IMR-90 (cell line): ENCODE results near the gene MYH6.
A peak's percentile ranks its signal among the peaks of the same experiment; 100 is the strongest.

ENCODE experiments used
- BHLHE40 ChIP-seq: fragments of 150-350 bp; IDR thresholded peaks from 2 replicates; pipeline ENCODE4 v1.6.1; 2016; ENCODE audit warnings: mild to moderate bottlenecking, low read depth, low read length
- CEBPB ChIP-seq: IDR thresholded peaks from 2 replicates; pipeline ENCODE4 v1.6.1; 2012; ENCODE audit warnings: low read depth, low read length, improper control_type of control experiment
- CHD1 ChIP-seq: IDR thresholded peaks from 2 replicates; pipeline ENCODE4 v1.6.1; 2012; ENCODE audit warnings: low read depth, low read length, improper control_type of control experiment
- CTCF ChIP-seq: conservative IDR thresholded peaks from 2 replicates; pipeline ENCODE4 v1.5.1; 2012; ENCODE audit warnings: mild to moderate bottlenecking, low read depth, low read length, improper control_type of control experiment
- FOS ChIP-seq: fragments of 150-350 bp; IDR thresholded peaks from 2 replicates; pipeline ENCODE4 v1.6.1; 2016; ENCODE audit warnings: low read depth, low read length
- MAFK ChIP-seq: IDR thresholded peaks from 2 replicates; pipeline ENCODE4 v1.6.1; 2012; ENCODE audit warnings: low read depth, low read length, improper control_type of control experiment
- MAZ ChIP-seq: IDR thresholded peaks from 2 replicates; pipeline ENCODE4 v1.6.1; 2012; ENCODE audit warnings: low read depth, mild to moderate bottlenecking, low read length, improper control_type of control experiment, moderate library complexity, borderline replicate concordance
- MXI1 ChIP-seq: IDR thresholded peaks from 2 replicates; pipeline ENCODE4 v1.6.1; 2012; ENCODE audit warnings: low read depth, mild to moderate bottlenecking, low read length, moderate library complexity, borderline replicate concordance
- POLR2A ChIP-seq: IDR thresholded peaks from 2 replicates; pipeline ENCODE4 v1.6.1; 2012; ENCODE audit warnings: mild to moderate bottlenecking, low read depth, low read length
- RAD21 ChIP-seq: IDR thresholded peaks from 2 replicates; pipeline ENCODE4 v1.6.1; 2012; ENCODE audit warnings: low read length, improper control_type of control experiment
- RCOR1 ChIP-seq: IDR thresholded peaks from 2 replicates; pipeline ENCODE4 v1.6.1; 2012; ENCODE audit warnings: mild to moderate bottlenecking, low read length, improper control_type of control experiment; ENCODE audit not compliant: insufficient replicate concordance
- RFX5 ChIP-seq: IDR thresholded peaks from 2 replicates; pipeline ENCODE4 v1.8.0; 2012; ENCODE audit warnings: low read depth, mild to moderate bottlenecking, low read length, moderate library complexity
- SMC3 ChIP-seq: fragments of 150-350 bp; IDR thresholded peaks from 2 replicates; pipeline ENCODE4 v1.6.1; 2016; ENCODE audit warnings: low read depth, mild to moderate bottlenecking, antibody characterized with exemption, low read length, moderate library complexity
- TF ChIP-seq, protein P1 (sequence below): fragments of 150-350 bp; IDR thresholded peaks from 2 replicates; pipeline ENCODE4 v1.6.1; 2017; ENCODE audit warnings: mild to moderate bottlenecking, antibody characterized with exemption, low read length, low read depth

GRCh38 chr14:23353433-23353780 is 54.7 kb downstream of the MYH6 start:
- TF ChIP-seq CTCF (no peak), BHLHE40 (no peak), CHD1 (no peak), MXI1 (no peak), RCOR1 (no peak), FOS (no peak), CEBPB (0 out of 2 replicates have a peak, but pooled peaks have one; percentile 13), MAFK (no peak), POLR2A (no peak), RFX5 (no peak), SMC3 (no peak), MAZ (no peak), RAD21 (no peak)
- TF ChIP-seq, protein P1, sequence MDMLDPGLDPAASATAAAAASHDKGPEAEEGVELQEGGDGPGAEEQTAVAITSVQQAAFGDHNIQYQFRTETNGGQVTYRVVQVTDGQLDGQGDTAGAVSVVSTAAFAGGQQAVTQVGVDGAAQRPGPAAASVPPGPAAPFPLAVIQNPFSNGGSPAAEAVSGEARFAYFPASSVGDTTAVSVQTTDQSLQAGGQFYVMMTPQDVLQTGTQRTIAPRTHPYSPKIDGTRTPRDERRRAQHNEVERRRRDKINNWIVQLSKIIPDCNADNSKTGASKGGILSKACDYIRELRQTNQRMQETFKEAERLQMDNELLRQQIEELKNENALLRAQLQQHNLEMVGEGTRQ, result no peak
